ENCODE measurements around the gene SRSF9. TPM values are rescaled to one million over a fixed set of nuclear protein-coding genes. Genes with fewer than 3 reads are reported as not detected.

SRSF9 gene
- total and polyA plus RNA-seq, 8 donors, result 41.1 to 218 (median 102) TPM

- Histone ChIP-seq H3K27me3 (no peaks in the 10 kb centered on the region), H3K36me3 (peaks cover 5 to 38% (median 31%) of the 10 kb centered on the region in 4 donors), H3K4me3 (peak overlapping the region; percentile 92 to 98 (median 96)), H3K9me3 (no peaks in the 10 kb centered on the region), H3K4me1 (peaks cover 17 to 39% (median 30%) of the 10 kb centered on the region in 4 donors), H3K27ac (peak overlapping the region in 4 of 5 donors; percentile 6 to 93 (median 86))
- no peak for TF ChIP-seq EP300 (IDR thresholded peaks at IDR 0.05)
- WGBS, 5 donors, result 21 to 23% (median 21%) methylated on average over 9 of the region's 9 CpGs
- no peak for DNase-seq
- intact Hi-C loops (cut with DNase I; ENCODE audit: low total_unique reads), result no loop called here
These were observed 28.1 kb upstream of the SRSF9 start for GRCh38 chr12:120497524-120498150.

DNA sequence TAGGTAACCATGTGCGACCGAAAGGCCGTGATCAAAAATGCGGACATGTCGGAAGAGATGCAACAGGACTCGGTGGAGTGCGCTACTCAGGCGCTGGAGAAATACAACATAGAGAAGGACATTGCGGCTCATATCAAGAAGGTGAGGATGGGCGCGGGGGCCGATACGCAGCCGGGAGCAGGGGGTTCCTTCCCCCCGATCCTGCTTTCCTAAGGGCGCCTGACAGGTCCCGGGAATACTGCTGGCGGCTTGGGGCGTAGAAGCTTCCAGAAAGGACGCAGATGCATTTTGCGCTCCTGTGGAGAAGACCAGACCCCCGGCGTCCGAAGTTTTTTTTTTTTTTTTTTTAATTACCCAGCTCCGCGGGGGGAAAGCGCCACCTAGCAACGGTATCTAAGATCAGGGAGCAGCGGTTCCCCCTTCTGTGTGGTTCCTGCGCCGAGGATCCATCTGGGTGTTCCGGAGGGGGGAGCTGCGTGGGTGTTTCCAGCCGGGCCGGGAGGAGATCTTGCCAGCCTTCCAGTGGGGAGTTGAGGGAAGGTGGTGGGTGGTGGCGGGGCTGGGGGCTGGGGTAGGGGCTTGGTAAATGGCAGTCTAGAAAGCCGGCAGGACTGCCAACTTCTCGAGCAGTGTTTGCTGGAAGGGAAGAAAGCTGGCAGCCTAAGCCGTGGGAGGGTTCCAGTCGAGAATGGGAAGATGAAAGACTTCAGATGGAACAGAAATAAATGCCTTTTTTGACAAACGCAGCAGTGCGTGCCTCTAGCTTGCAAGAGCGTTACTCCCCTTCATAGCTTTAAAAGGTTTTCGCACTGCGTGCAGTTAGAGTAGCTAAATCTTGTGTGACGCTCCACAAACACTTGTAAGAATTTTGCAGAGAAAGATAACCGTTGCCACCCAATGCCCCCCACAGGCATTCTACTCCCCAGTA is 27.1 kb upstream of the SRSF9 start:
- Histone ChIP-seq H3K27me3 (no peaks in the 10 kb centered on the region), H3K9me3 (no peaks in the 10 kb centered on the region), H3K4me3 (peak overlapping the region; percentile 92 to 98 (median 96)), H3K27ac (peak overlapping the region; percentile 81 to 93 (median 88)), H3K4me1 (peaks cover 17 to 39% (median 30%) of the 10 kb centered on the region in 4 donors), H3K36me3 (peaks cover 5 to 32% (median 27%) of the 10 kb centered on the region in 4 donors)
- peak; percentile 59 to 84 for DNase-seq
- TF ChIP-seq POLR2A (IDR thresholded peaks at IDR 0.05) (no peak), EP300 (IDR thresholded peaks at IDR 0.05) (no peak), POLR2AphosphoS5 (IDR thresholded peaks at IDR 0.05) (no peak)
- TF ChIP-seq, protein P1, sequence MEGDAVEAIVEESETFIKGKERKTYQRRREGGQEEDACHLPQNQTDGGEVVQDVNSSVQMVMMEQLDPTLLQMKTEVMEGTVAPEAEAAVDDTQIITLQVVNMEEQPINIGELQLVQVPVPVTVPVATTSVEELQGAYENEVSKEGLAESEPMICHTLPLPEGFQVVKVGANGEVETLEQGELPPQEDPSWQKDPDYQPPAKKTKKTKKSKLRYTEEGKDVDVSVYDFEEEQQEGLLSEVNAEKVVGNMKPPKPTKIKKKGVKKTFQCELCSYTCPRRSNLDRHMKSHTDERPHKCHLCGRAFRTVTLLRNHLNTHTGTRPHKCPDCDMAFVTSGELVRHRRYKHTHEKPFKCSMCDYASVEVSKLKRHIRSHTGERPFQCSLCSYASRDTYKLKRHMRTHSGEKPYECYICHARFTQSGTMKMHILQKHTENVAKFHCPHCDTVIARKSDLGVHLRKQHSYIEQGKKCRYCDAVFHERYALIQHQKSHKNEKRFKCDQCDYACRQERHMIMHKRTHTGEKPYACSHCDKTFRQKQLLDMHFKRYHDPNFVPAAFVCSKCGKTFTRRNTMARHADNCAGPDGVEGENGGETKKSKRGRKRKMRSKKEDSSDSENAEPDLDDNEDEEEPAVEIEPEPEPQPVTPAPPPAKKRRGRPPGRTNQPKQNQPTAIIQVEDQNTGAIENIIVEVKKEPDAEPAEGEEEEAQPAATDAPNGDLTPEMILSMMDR (IDR thresholded peaks at IDR 0.05), result no peak
- intact Hi-C loops (cut with DNase I; ENCODE audit: low total_unique reads), result no loop called here
- WGBS, 5 donors, result 0 to 1% (median 1%) methylated on average over 47 of the region's 47 CpGs

DNA sequence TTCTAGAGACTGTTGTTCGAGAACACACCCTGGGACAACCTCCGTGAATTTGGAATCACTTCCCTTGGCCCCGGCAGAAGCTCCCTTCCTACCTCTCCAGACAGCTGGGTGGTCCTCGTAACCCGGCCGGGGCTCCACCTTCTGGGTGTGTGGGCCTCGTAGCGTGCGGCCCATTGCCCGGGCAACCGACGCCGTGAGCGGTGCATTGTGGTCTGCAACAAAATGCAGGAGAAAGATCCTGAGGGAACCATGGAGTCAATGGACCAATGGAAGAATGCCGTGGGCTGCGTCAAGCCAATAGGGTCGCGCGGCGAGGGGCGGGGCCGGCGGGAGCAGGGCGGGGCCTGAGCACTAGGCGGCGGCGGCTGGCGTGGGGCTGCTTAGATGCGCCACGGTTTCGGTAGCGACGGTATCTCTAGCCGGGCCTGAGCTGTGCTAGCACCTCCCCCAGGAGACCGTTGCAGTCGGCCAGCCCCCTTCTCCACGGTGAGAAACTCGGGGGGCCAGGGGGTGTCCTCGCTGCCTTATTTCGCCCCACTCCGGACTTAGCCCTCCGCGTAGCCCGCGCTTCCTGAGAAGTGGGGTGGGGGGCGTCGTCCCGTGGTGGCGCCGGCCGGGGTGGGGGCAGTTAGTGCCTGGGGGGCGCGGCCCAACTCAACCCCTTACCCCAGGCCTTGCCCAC is 26.3 kb upstream of the SRSF9 start, which contains the start of gene DYNLL1:
Gene DYNLL1 (plus strand): TSS at position 383 of the 682 bp plus-strand sequence. CDS start 309 bp downstream, outside the sequence.
- WGBS, 5 donors, result 0 to 1% (median 1%) methylated on average over 35 to 53 of the region's 53 CpGs
- intact Hi-C loops (cut with DNase I; ENCODE audit: low total_unique reads), result no loop called here
- DNase-seq, result peak; percentile 98
- Histone ChIP-seq H3K9me3 (no peaks in the 10 kb centered on the region), H3K4me3 (peak within 1 kb of the TSS; percentile 92 to 98 (median 96)), H3K27me3 (no peaks in the 10 kb centered on the region), H3K36me3 (peaks cover 5 to 33% (median 29%) of the 10 kb centered on the region in 4 donors), H3K27ac (peak within 1 kb of the TSS; percentile 81 to 93 (median 88)), H3K4me1 (peaks cover 17 to 39% (median 30%) of the 10 kb centered on the region in 4 donors)
- TF ChIP-seq POLR2AphosphoS5 (IDR thresholded peaks at IDR 0.05) (peak; percentile 48 to 95 (median 90)), EP300 (IDR thresholded peaks at IDR 0.05) (peak; percentile 66), POLR2A (IDR thresholded peaks at IDR 0.05) (peak in 1 of 4 donors; percentile 58)
- TF ChIP-seq, protein P1 (IDR thresholded peaks at IDR 0.05), result peak in 2 of 7 experiments; percentile 29 to 31

DNA sequence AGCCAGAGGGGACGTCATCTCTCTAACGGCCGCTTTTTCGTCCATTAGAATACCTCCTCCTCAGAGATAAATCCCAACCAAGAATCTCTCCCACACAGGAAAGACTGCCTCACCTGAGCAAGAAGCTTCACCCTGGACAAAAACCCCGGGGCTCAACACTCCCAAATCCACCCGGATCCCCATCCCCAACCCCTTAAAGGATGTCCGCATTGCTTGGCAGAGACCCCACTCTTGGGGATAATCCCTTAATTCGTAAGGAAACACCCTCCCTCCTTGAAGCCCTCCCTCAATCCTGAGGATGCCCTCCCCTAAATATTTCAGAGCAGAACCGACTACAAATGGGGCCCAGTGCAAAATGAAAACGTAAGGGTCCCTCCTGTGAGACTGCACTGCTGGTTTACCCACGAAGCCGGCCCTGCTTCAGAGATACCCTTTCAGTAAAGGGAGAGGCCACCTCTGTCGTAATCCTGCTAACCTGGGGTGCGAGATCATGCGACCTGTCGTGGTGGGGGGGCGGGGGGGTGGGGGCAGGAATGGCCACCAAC is 25.7 kb upstream of the SRSF9 start:
- Histone ChIP-seq H3K27ac (peak overlapping the region; percentile 66 to 93 (median 88)), H3K36me3 (peaks cover 5 to 33% (median 31%) of the 10 kb centered on the region in 4 donors), H3K27me3 (no peaks in the 10 kb centered on the region), H3K4me3 (peak overlapping the region; percentile 92 to 98 (median 96)), H3K4me1 (peaks cover 17 to 39% (median 30%) of the 10 kb centered on the region in 4 donors), H3K9me3 (no peaks in the 10 kb centered on the region)
- 11 to 19% (median 19%) methylated on average over 16 to 17 of the region's 17 CpGs for WGBS, 5 donors
- DNase-seq, result no peak
- no peak for TF ChIP-seq POLR2A (IDR thresholded peaks at IDR 0.05)
- no peak for TF ChIP-seq EP300 (IDR thresholded peaks at IDR 0.05)
- intact Hi-C loops (cut with DNase I; ENCODE audit: low total_unique reads), result no loop called here
